Fibroblast of the aortic adventitia (primary cell): Measurements from ENCODE around the gene SEPTIN8. TPM values are rescaled to one million over a fixed set of nuclear protein-coding genes. Genes with fewer than 3 reads are reported as not detected.

ENCODE experiments used
- DNase-seq: peaks from one replicate; pipeline ENCODE4 v3.0.0-alpha.2; 2010; ENCODE audit warnings: low read depth
- H3K4me3 ChIP-seq: 2 replicates; pipeline ENCODE4 v1.5.1; 2011; ENCODE audit warnings: low read depth, mild to moderate bottlenecking, control low read depth, low read length, moderate library complexity
- CTCF ChIP-seq: IDR thresholded peaks from 2 replicates; pipeline ENCODE4 v1.5.1; 2011; ENCODE audit warnings: mild to moderate bottlenecking, low read length, control low read depth, inconsistent platforms; ENCODE audit not compliant: insufficient read depth
- total RNA-seq: library from RNA; depleted of rRNA; stranded (reverse); fragments of >200 nt; gene quantifications from 2 replicates; pipeline ENCODE4 v1.2.3, GENCODE V29; 2012; ENCODE audit warnings: low replicate concordance

The SEPTIN8 gene
- total RNA-seq, 1 donor, result 43.0 TPM

DNA sequence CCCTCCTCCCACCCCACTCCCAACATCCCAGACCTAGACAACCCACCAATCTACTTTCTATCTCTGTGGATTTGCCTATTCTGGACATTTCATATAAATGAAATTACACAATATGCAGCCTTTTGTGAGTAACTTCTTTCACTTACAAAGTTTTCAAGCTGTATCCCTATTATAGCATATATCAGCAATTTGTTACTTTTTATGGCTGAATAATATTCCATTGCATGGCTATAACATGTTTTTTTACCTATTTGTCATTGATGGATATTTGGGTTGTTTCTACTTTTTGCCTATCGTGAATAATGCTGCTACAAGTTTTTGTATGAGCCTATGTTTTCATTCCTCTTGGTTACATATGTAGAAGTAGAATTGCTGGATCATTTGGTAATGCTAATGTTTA is 37.8 kb downstream of the SEPTIN8 start:
- no peak overlapping the region for H3K4me3 ChIP-seq
- DNase-seq, result no peak
- TF ChIP-seq CTCF, result no peak

DNA sequence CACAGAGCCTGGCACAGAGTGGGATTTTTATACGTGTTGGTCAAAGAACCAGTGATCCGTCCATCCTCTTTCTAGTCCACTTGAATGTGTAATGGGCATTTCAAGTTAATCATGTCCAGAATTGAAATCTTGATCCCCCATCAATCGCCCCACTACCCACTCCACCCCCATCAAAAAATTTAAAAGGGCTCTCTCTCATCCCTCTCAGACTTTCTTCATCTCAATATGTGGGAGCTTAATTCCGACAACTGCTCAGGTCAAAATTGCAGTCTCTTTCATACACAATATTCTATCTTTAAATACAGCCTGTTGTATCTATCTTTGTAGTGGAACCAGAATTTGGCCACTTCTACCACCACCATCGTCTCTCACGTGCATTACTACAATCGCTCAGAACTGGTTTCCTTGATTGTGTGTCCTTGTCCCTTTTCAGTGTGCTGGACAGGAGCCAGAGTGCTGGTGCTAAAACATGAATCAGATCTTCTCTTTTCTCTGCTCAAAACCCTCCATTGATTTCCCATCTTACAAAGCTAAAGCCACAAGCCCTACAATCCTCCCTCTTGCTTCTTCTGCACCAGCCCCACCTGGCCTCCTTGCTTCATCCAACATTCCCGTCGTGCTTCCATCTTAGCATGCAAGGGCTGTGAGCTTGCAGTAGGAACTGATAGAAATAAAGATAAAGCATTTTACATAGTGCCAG is 38.9 kb downstream of the SEPTIN8 start:
- no peak for TF ChIP-seq CTCF
- H3K4me3 ChIP-seq, result no peak overlapping the region
- no peak for DNase-seq

DNA sequence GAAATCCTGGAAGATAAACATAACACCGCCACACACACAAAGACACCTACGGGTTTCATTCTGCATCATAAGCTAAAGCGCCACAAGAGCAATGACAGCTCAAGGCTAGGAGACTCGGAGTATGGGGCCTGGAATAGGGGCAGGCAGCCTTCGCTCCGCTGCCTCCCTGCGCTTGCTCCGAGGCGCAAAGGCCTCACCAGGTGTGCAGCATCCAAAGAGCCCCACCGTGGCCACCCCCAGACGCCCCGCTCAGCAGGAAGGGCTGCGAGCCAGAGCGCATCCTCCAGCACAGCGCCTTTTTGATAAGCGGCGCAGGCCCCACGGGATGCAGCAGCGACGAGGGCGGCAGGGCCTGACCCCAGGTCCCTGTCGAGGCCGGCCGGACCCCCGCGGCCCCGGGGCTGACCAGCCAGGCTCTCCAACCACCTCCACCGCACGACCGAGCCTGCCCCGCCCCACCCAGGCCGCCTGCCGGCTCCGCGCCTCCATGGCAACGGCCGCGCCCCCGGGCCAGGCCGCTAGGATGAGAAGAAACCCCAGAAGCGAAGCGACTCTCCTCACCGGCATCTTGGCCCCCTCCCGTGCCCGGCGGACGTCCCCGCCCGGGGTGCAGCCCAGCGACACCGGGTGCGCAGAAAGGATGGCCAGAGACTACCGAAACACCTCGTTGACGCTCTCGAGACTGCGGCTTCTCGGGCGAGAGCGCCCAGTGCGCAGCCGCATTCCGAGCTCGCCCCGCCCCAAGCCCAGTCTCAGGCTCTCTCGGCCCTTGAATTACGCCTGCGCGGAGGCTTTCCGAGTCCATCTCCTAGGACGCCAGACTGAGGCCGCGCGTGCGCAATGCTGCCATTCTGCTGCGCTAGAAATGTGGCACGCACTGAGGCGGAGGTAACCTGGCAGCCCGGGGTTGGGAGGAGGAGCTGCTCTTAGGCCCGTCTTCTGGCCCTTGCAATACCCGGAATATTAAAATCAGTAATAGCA is 39.9 kb downstream of the SEPTIN8 start, which contains the start of gene KIF3A:
Gene KIF3A (minus strand): TSS at position 694 of the 981 bp plus-strand sequence. CDS start 127 bp downstream, at position 567.
- peak within 1 kb of the TSS; percentile 90 for H3K4me3 ChIP-seq
- peak; percentile 96 for DNase-seq
- peak; percentile 12 for TF ChIP-seq CTCF

DNA sequence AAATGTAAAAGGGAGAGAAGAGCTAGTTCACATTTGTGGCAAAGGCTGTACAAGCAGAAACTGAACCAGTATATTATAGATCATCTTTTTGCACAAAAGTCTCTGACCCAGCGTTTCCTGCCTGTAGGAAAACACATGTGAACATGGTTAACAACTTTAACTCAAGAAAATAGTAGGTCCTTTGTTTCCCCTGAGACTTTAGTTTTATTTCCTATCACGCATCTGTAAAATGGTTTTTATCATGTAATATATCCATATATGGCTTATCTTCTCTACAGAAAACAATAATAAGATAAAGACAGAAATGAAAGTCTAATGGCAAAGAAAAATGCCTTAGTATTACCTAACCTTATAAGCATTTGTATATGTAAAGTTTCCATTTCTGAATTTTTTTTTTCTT is 42.4 kb downstream of the SEPTIN8 start:
- no peak overlapping the region for H3K4me3 ChIP-seq
- DNase-seq, result no peak
- no peak for TF ChIP-seq CTCF

GRCh38 chr5:132733499-132734148 is 43.4 kb downstream of the SEPTIN8 start:
- H3K4me3 ChIP-seq, result no peak overlapping the region
- no peak for TF ChIP-seq CTCF
- no peak for DNase-seq

DNA sequence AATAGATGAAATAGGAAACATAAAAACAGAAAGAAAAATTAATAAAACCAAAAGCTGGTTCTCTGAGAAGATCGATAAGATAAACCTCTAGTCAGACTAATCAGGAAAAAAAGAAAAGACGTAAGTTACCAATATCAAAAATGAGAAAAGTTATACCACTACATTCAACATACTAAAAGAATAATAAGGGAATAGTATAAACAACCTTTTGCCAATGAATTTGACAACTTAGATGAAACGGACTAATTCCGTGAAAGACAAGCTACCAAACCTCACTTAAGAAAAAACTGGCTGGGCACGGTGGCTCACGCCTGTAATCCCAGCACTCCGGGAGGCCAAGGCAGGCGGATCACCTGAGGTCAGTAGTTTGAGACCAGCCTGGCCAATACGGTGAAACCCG is 47.1 kb downstream of the SEPTIN8 start:
- no peak for TF ChIP-seq CTCF
- no peak overlapping the region for H3K4me3 ChIP-seq
- no peak for DNase-seq
